H1 (cell line): ENCODE measurements around the gene ALKBH7. TPM values are rescaled to one million over a fixed set of nuclear protein-coding genes. Genes with fewer than 3 reads are reported as not detected.

Experiments
- CTCF ChIA-PET: fragments of 300-600 bp; sonication (Branson Sonifier 250); formaldehyde crosslinking; loops from one replicate; lab custom pipeline; 2021; ENCODE audit not compliant: partially characterized antibody; lab: Charles Lee
- POLR2A ChIA-PET: fragments of 300-600 bp; sonication (Branson Sonifier 250); formaldehyde crosslinking; loops from one replicate; lab custom pipeline; 2021; ENCODE audit warnings: inconsistent platforms; ENCODE audit not compliant: partially characterized antibody; lab: Charles Lee
- DNase-seq, 2 experiments: peaks; one replicate each; pipeline versions ENCODE4 v3.0.0 to v3.0.0-alpha.2; 2010 to 2022; ENCODE audit warnings: low spot score in 2 of 2, low read depth in 1 of 2, mixed read lengths in 1 of 2
- FAIRE-seq: peaks from 2 replicates; lab custom pipeline; 2011; peaks lifted over from hg19 to GRCh38; lab: Jason Lieb, UNC
- H2AFZ ChIP-seq: 2 replicates; pipeline ENCODE4 v1.8.1; 2012; ENCODE audit warnings: low read length, inconsistent platforms
- H2AK5ac ChIP-seq: 2 replicates; pipeline ENCODE4 v1.6.1; 2013; ENCODE audit warnings: low read depth, low read length
- H2BK120ac ChIP-seq: replicated peaks from 2 replicates; pipeline ENCODE3; 2013; ENCODE audit warnings: low read depth, low read length, inconsistent platforms
- H2BK12ac ChIP-seq: 2 replicates; pipeline ENCODE4 v1.6.1; 2013; ENCODE audit warnings: low read depth, low read length
- H2BK15ac ChIP-seq: 2 replicates; pipeline ENCODE4 v1.6.1; 2013; ENCODE audit warnings: low read length
- H2BK20ac ChIP-seq: 2 replicates; pipeline ENCODE4 v1.6.1; 2013; ENCODE audit warnings: low read length
- H2BK5ac ChIP-seq: 2 replicates; pipeline ENCODE4 v1.6.1; 2013; ENCODE audit warnings: low read depth, low read length
- H3K14ac ChIP-seq: 2 replicates; pipeline ENCODE4 v1.6.1; 2013; ENCODE audit warnings: inconsistent platforms; ENCODE audit not compliant: insufficient read length
- H3K18ac ChIP-seq: 2 replicates; pipeline ENCODE4 v1.6.1; 2013; ENCODE audit warnings: low read length; ENCODE audit errors: extremely low read depth
- H3K23ac ChIP-seq: 2 replicates; pipeline ENCODE4 v1.6.1; 2013; ENCODE audit warnings: inconsistent platforms; ENCODE audit not compliant: insufficient read length
- H3K23me2 ChIP-seq: 2 replicates; pipeline ENCODE4 v1.6.1; 2013; ENCODE audit warnings: low read depth, low read length
- H3K27ac ChIP-seq: 2 replicates; pipeline ENCODE4 v1.6.1; 2011; ENCODE audit warnings: low read depth, low read length, inconsistent platforms
- H3K27me3 ChIP-seq, 4 experiments: replicated peaks in 1 of 4; 1 replicate in 1 of 4; 2 replicates in 3 of 4; pipeline versions ENCODE4 v1.6.1 to v1.8.1; 2011 to 2013; ENCODE audit warnings: low read length in 3 of 4, mild to moderate bottlenecking in 3 of 4, inconsistent platforms in 2 of 4, mixed read lengths in 2 of 4, moderate library complexity in 1 of 4; ENCODE audit not compliant: control insufficient read depth in 3 of 4, insufficient read depth in 3 of 4; ENCODE audit errors: extremely low read depth in 1 of 4
- H3K36me3 ChIP-seq, 4 experiments: 2 replicates each; pipeline versions ENCODE4 v1.6.1 to v1.8.1; 2011 to 2013; ENCODE audit warnings: mild to moderate bottlenecking in 4 of 4, low read length in 3 of 4, moderate library complexity in 2 of 4, control low read depth in 1 of 4, inconsistent platforms in 1 of 4; ENCODE audit not compliant: insufficient read depth in 4 of 4, control insufficient read depth in 2 of 4
- H3K4ac ChIP-seq: replicated peaks from 2 replicates; pipeline ENCODE3; 2013; ENCODE audit warnings: low read length, low read depth, mixed read lengths, inconsistent platforms; ENCODE audit not compliant: insufficient read length
- H3K4me1 ChIP-seq, 4 experiments: replicated peaks in 1 of 4; 1 replicate in 1 of 4; 2 replicates in 3 of 4; pipeline versions ENCODE4 v1.6.1 to v1.8.1; 2011 to 2013; ENCODE audit warnings: low read length in 3 of 4, inconsistent platforms in 2 of 4, mixed read lengths in 1 of 4; ENCODE audit not compliant: insufficient read depth in 4 of 4, control insufficient read depth in 3 of 4
- H3K4me2 ChIP-seq, 2 experiments: 2 replicates each; pipeline versions ENCODE4 v1.6.1 to v1.8.1; 2011 to 2013; ENCODE audit warnings: low read depth in 2 of 2, low read length in 2 of 2, control low read depth in 1 of 2, inconsistent platforms in 1 of 2, mild to moderate bottlenecking in 1 of 2; ENCODE audit not compliant: insufficient read depth in 1 of 2
- H3K4me3 ChIP-seq, 4 experiments: fragments of 200-600, 300-600 bp in 1 of 4; sonication (generic), shearing (Covaris generic), sonication (Bioruptor Twin) in 1 of 4; 2 replicates each; pipeline versions ENCODE4 v1.5.1 to v1.8.1; 2011 to 2016; ENCODE audit warnings: low read length in 4 of 4, low read depth in 3 of 4, control low read depth in 2 of 4, inconsistent platforms in 2 of 4, mild to moderate bottlenecking in 2 of 4, mixed read lengths in 1 of 4, moderate library complexity in 1 of 4; ENCODE audit not compliant: insufficient read depth in 2 of 4; ENCODE audit errors: extremely low read depth in 1 of 4
- H3K56ac ChIP-seq: replicated peaks from 2 replicates; pipeline ENCODE3; 2013; ENCODE audit warnings: low read depth, mild to moderate bottlenecking, mixed read lengths, low read length, inconsistent platforms; ENCODE audit not compliant: insufficient read length
- H3K79me1 ChIP-seq: 2 replicates; pipeline ENCODE4 v1.6.1; 2013; ENCODE audit warnings: low read depth, low read length, control low read depth
- H3K79me2 ChIP-seq, 2 experiments: 2 replicates each; pipeline versions ENCODE4 v1.6.1 to v1.8.1; 2012 to 2013; ENCODE audit warnings: low read length in 2 of 2, mild to moderate bottlenecking in 2 of 2, inconsistent platforms in 1 of 2; ENCODE audit not compliant: insufficient read depth in 2 of 2, control insufficient read depth in 1 of 2
- H3K9ac ChIP-seq, 4 experiments: replicated peaks in 1 of 4; 1 replicate in 1 of 4; 2 replicates in 3 of 4; pipeline versions ENCODE4 v1.6.1 to v1.8.1; 2011 to 2013; ENCODE audit warnings: low read depth in 3 of 4, low read length in 3 of 4, control low read depth in 2 of 4, mild to moderate bottlenecking in 2 of 4, moderate library complexity in 2 of 4, inconsistent platforms in 1 of 4; ENCODE audit errors: extremely low read depth in 1 of 4
- H3K9me3 ChIP-seq, 2 experiments: 2 replicates each; pipeline versions ENCODE4 v1.6.1 to v1.8.1; 2012 to 2013; ENCODE audit warnings: mild to moderate bottlenecking in 2 of 2, moderate library complexity in 2 of 2, control low read depth in 1 of 2, inconsistent platforms in 1 of 2, low read depth in 1 of 2, low read length in 1 of 2, mixed read lengths in 1 of 2; ENCODE audit not compliant: insufficient read depth in 2 of 2
- H4K20me1 ChIP-seq, 2 experiments: replicated peaks in 1 of 2; 2 replicates each; pipeline versions ENCODE3 to v1.8.1; 2011 to 2013; ENCODE audit warnings: inconsistent platforms in 2 of 2, low read length in 2 of 2, mild to moderate bottlenecking in 1 of 2; ENCODE audit not compliant: insufficient read depth in 2 of 2, control insufficient read depth in 1 of 2
- H4K5ac ChIP-seq: 2 replicates; pipeline ENCODE4 v1.6.1; 2013; ENCODE audit warnings: low read length, low read depth, mixed read lengths, inconsistent platforms; ENCODE audit not compliant: insufficient read length
- H4K8ac ChIP-seq: 2 replicates; pipeline ENCODE4 v1.8.0; 2013; ENCODE audit warnings: mild to moderate bottlenecking, moderate library complexity, low read length, inconsistent platforms; ENCODE audit not compliant: insufficient read depth; ENCODE audit errors: extremely low read depth
- H4K91ac ChIP-seq: replicated peaks from 2 replicates; pipeline ENCODE3; 2013; ENCODE audit warnings: low read length, mixed read lengths, inconsistent platforms; ENCODE audit not compliant: insufficient read length
- BACH1 ChIP-seq: IDR thresholded peaks from 2 replicates; pipeline ENCODE4 v1.6.1; 2012; ENCODE audit warnings: low read length, improper control_type of control experiment
- CHD2 ChIP-seq: IDR thresholded peaks from 2 replicates; pipeline ENCODE4 v1.6.1; 2012; ENCODE audit warnings: low read length, improper control_type of control experiment
- CREB1 ChIP-seq: IDR thresholded peaks from 2 replicates; pipeline ENCODE4 v1.6.1; 2012; ENCODE audit warnings: inconsistent platforms
- EGR1 ChIP-seq: IDR thresholded peaks from 2 replicates; pipeline ENCODE4 v1.6.1; 2011; ENCODE audit warnings: low read depth, low read length, borderline replicate concordance
- EZH2 ChIP-seq: fragments of 200-600 bp; sonication (generic); IDR thresholded peaks from 2 replicates; pipeline ENCODE4 v1.7.1; 2012; ENCODE audit warnings: low read depth, mild to moderate bottlenecking, moderate library complexity, low read length, inconsistent platforms; ENCODE audit not compliant: severe bottlenecking
- GABPA ChIP-seq: IDR thresholded peaks from 2 replicates; pipeline ENCODE4 v1.6.1; 2011; ENCODE audit warnings: mild to moderate bottlenecking, low read length, moderate library complexity, borderline replicate concordance; ENCODE audit not compliant: insufficient read depth
- HDAC6 ChIP-seq: IDR thresholded peaks from one replicate; pipeline ENCODE4 v1.7.1; 2012; ENCODE audit warnings: low read depth, mild to moderate bottlenecking, inconsistent platforms, low read length, moderate library complexity
- NANOG ChIP-seq: IDR thresholded peaks from 2 replicates; pipeline ENCODE4 v1.6.1; 2011; ENCODE audit warnings: low read length, low read depth, mild to moderate bottlenecking, inconsistent platforms; ENCODE audit not compliant: insufficient read depth, poor library complexity, severe bottlenecking
- NRF1 ChIP-seq: IDR thresholded peaks from 2 replicates; pipeline ENCODE4 v1.6.1; 2011; ENCODE audit warnings: mild to moderate bottlenecking, low read depth, low read length, improper control_type of control experiment
- POLR2A ChIP-seq, 2 experiments: IDR thresholded peaks; 1 replicate in 1 of 2; 2 replicates in 1 of 2; pipeline ENCODE4 v1.6.1; 2011; ENCODE audit warnings: low read depth in 2 of 2, low read length in 2 of 2, mild to moderate bottlenecking in 2 of 2; ENCODE audit errors: control extremely low read depth in 1 of 2
- RNF2 ChIP-seq: fragments of 200-900, 300-1000 bp; sonication (generic); IDR thresholded peaks from 2 replicates; pipeline ENCODE4 v1.7.1; 2016; ENCODE audit warnings: borderline replicate concordance, low read depth, mild to moderate bottlenecking, antibody characterized with exemption, low read length; ENCODE audit not compliant: poor library complexity, severe bottlenecking; ENCODE audit errors: missing control alignments
- WGBS, 2 experiments: shearing (Covaris generic) in 1 of 2; methylation state at CpG; one replicate each; pipeline versions ENCODE4 v1.1.6 to v1.1.7; 2013 to 2015; ENCODE audit warnings: low lambda C conversion rate in 2 of 2, mixed read lengths in 2 of 2, inconsistent platforms in 1 of 2, low coverage in 1 of 2, missing lambda C conversion rate in 1 of 2; ENCODE audit not compliant: insufficient replicate concordance in 2 of 2, insufficient coverage in 1 of 2, insufficient read length in 1 of 2; ENCODE audit errors: extremely low coverage in 1 of 2, missing lambda C conversion rate in 1 of 2; 5-methylcytosine and 5-hydroxymethylcytosine counted together
- polyA plus RNA-seq, 7 experiments: library from polyadenylated mRNA; depleted of rRNA in 3 of 7; stranded (reverse) in 5 of 7; unstranded in 2 of 7; fragments of >200 nt in 5 of 7; fragments of 200-250 nt in 2 of 7; gene quantifications; 1 replicate in 5 of 7; 2 replicates in 1 of 7; 4 replicates in 1 of 7; pipeline versions ENCODE4 v1.2.1 to v1.2.3, GENCODE V29; 2011 to 2013; ENCODE audit warnings: missing spikeins in 2 of 7, mixed read lengths in 2 of 7
- total RNA-seq: library from RNA; stranded (reverse); fragmentation: NEBNext Ultra II Directional; extraction: Animal tissue kit (Norgen Biotek cat#: 25700); gene quantifications from 2 replicates; pipeline ENCODE4 v1.2.1, GENCODE V29; 2021
- TF ChIP-seq, protein P1 (sequence below): IDR thresholded peaks from 2 replicates; pipeline ENCODE4 v1.6.1; 2011; ENCODE audit warnings: low read length, improper control_type of control experiment

ALKBH7 gene
- total and polyA plus RNA-seq, 2 of the 8 experiments (the other 6 are each of a cell fraction or from before 2014, with no cell fraction given): 66.3 to 100 TPM

DNA sequence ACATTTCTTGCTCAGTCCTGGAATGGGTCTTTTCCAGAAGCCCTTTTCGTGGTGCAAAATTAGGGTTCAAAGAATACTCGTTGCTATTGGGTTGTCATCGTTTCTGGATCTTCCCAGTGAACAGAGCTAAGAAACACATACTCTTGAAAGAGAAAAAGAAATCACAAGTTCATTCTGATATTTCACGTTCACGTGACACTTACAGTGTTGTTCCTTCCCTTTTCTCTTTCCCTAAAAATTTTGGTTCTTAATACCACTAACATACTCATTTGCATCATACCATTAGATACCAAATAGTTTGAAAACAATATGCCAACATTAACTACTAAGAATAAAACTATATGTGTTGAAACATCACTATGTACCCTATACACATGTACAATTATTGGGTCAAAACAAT, 33.8 kb downstream of the ALKBH7 start:
- WGBS, 2 experiments: 78% methylated on average over 5 of the region's 5 CpGs; no CpG with 5 or more reads in 1 of the 2 experiments
- no peak for DNase-seq
- TF ChIP-seq, protein P1, sequence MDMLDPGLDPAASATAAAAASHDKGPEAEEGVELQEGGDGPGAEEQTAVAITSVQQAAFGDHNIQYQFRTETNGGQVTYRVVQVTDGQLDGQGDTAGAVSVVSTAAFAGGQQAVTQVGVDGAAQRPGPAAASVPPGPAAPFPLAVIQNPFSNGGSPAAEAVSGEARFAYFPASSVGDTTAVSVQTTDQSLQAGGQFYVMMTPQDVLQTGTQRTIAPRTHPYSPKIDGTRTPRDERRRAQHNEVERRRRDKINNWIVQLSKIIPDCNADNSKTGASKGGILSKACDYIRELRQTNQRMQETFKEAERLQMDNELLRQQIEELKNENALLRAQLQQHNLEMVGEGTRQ: no peak
- TF ChIP-seq GABPA: no peak
- no peak for TF ChIP-seq POLR2A (IDR thresholded peaks at IDR 0.05; ENCODE audit: control extremely low read depth in 1 of 2, low read depth in 2 of 2, low read length in 2 of 2)
- no peak for TF ChIP-seq RNF2
- no peak for TF ChIP-seq HDAC6
- no peak for TF ChIP-seq CREB1
- no peak for TF ChIP-seq EGR1
- TF ChIP-seq NRF1: no peak
- TF ChIP-seq CHD2: no peak
- no peak for TF ChIP-seq BACH1
- no peak for TF ChIP-seq NANOG
- TF ChIP-seq EZH2: no peak

More for the DNA sequence above, 33.8 kb downstream of the ALKBH7 start:
- H4K5ac ChIP-seq: no peak overlapping the region
- no peaks in the 10 kb centered on the region for H3K79me1 ChIP-seq
- H3K9ac ChIP-seq: no peak overlapping the region
- H4K20me1 ChIP-seq: no peaks in the 10 kb centered on the region
- no peaks in the 10 kb centered on the region for H3K9me3 ChIP-seq
- no peaks in the 10 kb centered on the region for H3K4me1 ChIP-seq
- H2BK12ac ChIP-seq: no peak overlapping the region
- H4K8ac ChIP-seq: no peak overlapping the region
- no peak overlapping the region for H3K4me2 ChIP-seq
- H3K14ac ChIP-seq: no peak overlapping the region
- no peak overlapping the region for H4K91ac ChIP-seq
- no peak for FAIRE-seq
- H3K18ac ChIP-seq: no peak overlapping the region
- no peaks in the 10 kb centered on the region for H3K23me2 ChIP-seq
- ChIA-PET POLR2A (no interaction called here), CTCF (interaction anchor here (0.6 kb wide), 3 partner anchors 32 to 242 kb away, joined by 3 read pairs; no protein-coding TSS in a partner anchor)
- H2BK15ac ChIP-seq: no peak overlapping the region
- H3K27ac ChIP-seq: no peak overlapping the region
- H3K36me3 ChIP-seq: no peaks in the 10 kb centered on the region
- H2AK5ac ChIP-seq: no peak overlapping the region
- H3K23ac ChIP-seq: no peak overlapping the region
- H2BK120ac ChIP-seq: no peak overlapping the region
- H3K4ac ChIP-seq: no peak overlapping the region
- no peak overlapping the region for H2BK20ac ChIP-seq
- no peak overlapping the region for H2BK5ac ChIP-seq
- H3K27me3 ChIP-seq: no peaks in the 10 kb centered on the region
- H3K4me3 ChIP-seq: no peak overlapping the region
- H3K79me2 ChIP-seq: no peaks in the 10 kb centered on the region
- no peak overlapping the region for H3K56ac ChIP-seq
- no peak overlapping the region for H2AFZ ChIP-seq
